ENCODE data around the gene GMPPB. TPM values are rescaled to one million over a fixed set of nuclear protein-coding genes. Genes with fewer than 3 reads are reported as not detected.
A peak's percentile ranks its signal among the peaks of the same experiment; 100 is the strongest.

GMPPB gene
- total and polyA plus RNA-seq, 9 of the 15 experiments (the other 6 are each of a cell fraction or from before 2014, with no cell fraction given): 0.53 to 17.4 (median 8.1) TPM

- TF ChIP-seq GATAD2A (IDR thresholded peaks at IDR 0.05) (no peak), ZBTB26 (CRISPR knock-in tag; IDR thresholded peaks at IDR 0.05) (0 out of 2 replicates have a peak, but pooled peaks have one; percentile 40), POLR2B (IDR thresholded peaks at IDR 0.05; ENCODE audit: low read depth, partially characterized antibody) (peak; percentile 58), ZSCAN32 (CRISPR knock-in tag; IDR thresholded peaks at IDR 0.05) (0 out of 2 replicates have a peak, but pooled peaks have one; percentile 28), FOXP1 (CRISPR knock-in tag; IDR thresholded peaks at IDR 0.05) (peak; percentile 22; the same call in 1 of the 2 replicates), ERF (CRISPR knock-in tag; IDR thresholded peaks at IDR 0.05) (peak; percentile 76; the same call in 1 of the 2 replicates), GABPA (tag; conservative IDR thresholded peaks at IDR 0.05; ENCODE audit: low read depth) (peak; percentile 89), FOXA3 (CRISPR knock-in tag; conservative IDR thresholded peaks at IDR 0.05 in 1 of 2, IDR thresholded peaks at IDR 0.05 in 1 of 2) (no peak), PHF20 (IDR thresholded peaks at IDR 0.05; ENCODE audit: partially characterized antibody) (peak; percentile 30), ZBTB11 (CRISPR knock-in tag; IDR thresholded peaks at IDR 0.05) (peak; percentile 64 to 97 (median 87); a peak in 5 of 6 replicates), ZNF766 (CRISPR knock-in tag; conservative IDR thresholded peaks at IDR 0.05) (0 out of 2 replicates have a peak, but pooled peaks have one; percentile 39), FIP1L1 (IDR thresholded peaks at IDR 0.05; ENCODE audit: low read depth, low read length, poor library complexity, severe bottlenecking) (peak; percentile 54), YY1 (IDR thresholded peaks at IDR 0.05; ENCODE audit: borderline replicate concordance in 1 of 3, control insufficient read depth in 1 of 3, extremely low read depth in 1 of 3, insufficient read depth in 3 of 3, insufficient read length in 1 of 3, insufficient replicate concordance in 2 of 3, low read depth in 1 of 3, low read length in 2 of 3) (peak in 1 of 3 experiments; percentile 35)
Observed at GRCh38 chr3:49689046-49689907, 34.5 kb downstream of the GMPPB start, which contains the start of the genes MST1 and RNF123 (continued).

All from K562 (cell line).